PC-3 (cell line): ENCODE data around the gene CFAP161.

Experiments
- CTCF ChIP-seq: fragments of 300-600 bp; sonication (generic); conservative IDR thresholded peaks from 2 replicates; pipeline ENCODE4 v1.5.1; 2017; ENCODE audit warnings: antibody characterized with exemption, low read depth, mild to moderate bottlenecking, low read length
- EZH2 ChIP-seq: fragments of 300-600 bp; sonication (generic); IDR thresholded peaks from one replicate; pipeline ENCODE4 v1.6.1; 2017; ENCODE audit warnings: antibody characterized with exemption, mild to moderate bottlenecking, low read length; ENCODE audit not compliant: unreplicated experiment
- EZH2phosphoT487 ChIP-seq: fragments of 300-600 bp; sonication (generic); IDR thresholded peaks from 2 replicates; pipeline ENCODE4 v1.6.1; 2018; ENCODE audit warnings: mild to moderate bottlenecking, antibody characterized with exemption, low read length, borderline replicate concordance

GRCh38 chr15:81161160-81161673 is 27.1 kb downstream of the CFAP161 start:
- TF ChIP-seq CTCF (no peak), EZH2 (no peak), EZH2phosphoT487 (no peak)
